Endothelial cell of umbilical vein (primary cell): ENCODE data around the gene RALGPS2. TPM values are rescaled to one million over a fixed set of nuclear protein-coding genes. Genes with fewer than 3 reads are reported as not detected.

ENCODE experiments used
- BruUV-seq: library from RNA; stranded (reverse); fragments of 400-500 nt; replicated peaks from 2 replicates; lab custom pipeline; 2021; lab: Mats Ljungman, UMichigan
- CTCF ChIA-PET: fragments of 300-600, 350-600 bp; sonication (Branson Sonifier 250); formaldehyde crosslinking; loops from one replicate; lab custom pipeline; 2021; ENCODE audit warnings: antibody characterized with exemption, inconsistent platforms; lab: Charles Lee
- POLR2A ChIA-PET: fragments of 300-600, 350-600 bp; sonication (Branson Sonifier 250); formaldehyde crosslinking; loops from one replicate; lab custom pipeline; 2021; ENCODE audit warnings: antibody characterized with exemption, inconsistent platforms; lab: Charles Lee
- DNase-seq: peaks from one replicate; pipeline ENCODE4 v3.0.0-alpha.2; 2011; ENCODE audit warnings: low read depth, low spot score
- FAIRE-seq: peaks from 2 replicates; lab custom pipeline; 2011; peaks lifted over from hg19 to GRCh38; lab: Jason Lieb, UNC
- H2AFZ ChIP-seq: 2 replicates; pipeline ENCODE4 v1.6.0; 2012; ENCODE audit warnings: low read depth, low read length, control low read depth, inconsistent platforms
- H3K27ac ChIP-seq: 2 replicates; pipeline ENCODE4 v1.5.1; 2011; ENCODE audit warnings: low read depth, mild to moderate bottlenecking, control low read depth, low read length, moderate library complexity; ENCODE audit not compliant: insufficient read depth
- H3K27me3 ChIP-seq, 2 experiments: 2 replicates each; pipeline versions ENCODE4 v1.6.0 to v1.6.1; 2011; ENCODE audit warnings: low read length in 2 of 2, mixed read lengths in 1 of 2; ENCODE audit not compliant: control insufficient read depth in 2 of 2, insufficient read depth in 2 of 2
- H3K36me3 ChIP-seq, 2 experiments: 2 replicates in 1 of 2; 3 replicates in 1 of 2; pipeline ENCODE4 v1.5.1; 2011; ENCODE audit warnings: low read length in 2 of 2, mild to moderate bottlenecking in 1 of 2, moderate library complexity in 1 of 2; ENCODE audit not compliant: control insufficient read depth in 2 of 2, insufficient read depth in 2 of 2; ENCODE audit errors: extremely low read depth in 1 of 2
- H3K4me1 ChIP-seq: 3 replicates; pipeline ENCODE4 v1.5.1; 2011; ENCODE audit warnings: mild to moderate bottlenecking, low read length; ENCODE audit not compliant: control insufficient read depth, insufficient read depth; ENCODE audit errors: extremely low read depth
- H3K4me2 ChIP-seq: 2 replicates; pipeline ENCODE4 v1.6.1; 2011; ENCODE audit warnings: low read length, control low read depth, mixed read lengths; ENCODE audit not compliant: insufficient read depth
- H3K4me3 ChIP-seq, 3 experiments: fragments of 200-600 bp in 1 of 3; sonication (generic), shearing (Covaris generic) in 1 of 3; replicated peaks in 1 of 3; 2 replicates each; pipeline ENCODE4 v1.5.1; 2011 to 2016; ENCODE audit warnings: control low read depth in 3 of 3, low read length in 3 of 3, mild to moderate bottlenecking in 2 of 3, inconsistent platforms in 1 of 3, low read depth in 1 of 3, moderate library complexity in 1 of 3; ENCODE audit not compliant: insufficient read depth in 1 of 3
- H3K79me2 ChIP-seq: 2 replicates; pipeline ENCODE4 v1.6.0; 2012; ENCODE audit warnings: low read length, inconsistent platforms; ENCODE audit not compliant: control insufficient read depth, insufficient read depth
- H3K9ac ChIP-seq: replicated peaks from 2 replicates; pipeline ENCODE3; 2011; ENCODE audit warnings: low read length, control low read depth; ENCODE audit not compliant: insufficient read depth; ENCODE audit errors: extremely low read depth
- H3K9me1 ChIP-seq: replicated peaks from 3 replicates; pipeline ENCODE4 v1.6.0; 2011; ENCODE audit warnings: mild to moderate bottlenecking, low read length; ENCODE audit not compliant: control insufficient read depth, insufficient read depth; ENCODE audit errors: extremely low read depth
- H3K9me3 ChIP-seq: replicated peaks from 2 replicates; pipeline ENCODE4 v1.5.1; 2012; ENCODE audit warnings: low read length, inconsistent platforms; ENCODE audit not compliant: control insufficient read depth, insufficient read depth
- H4K20me1 ChIP-seq: replicated peaks from 2 replicates; pipeline ENCODE3; 2011; ENCODE audit warnings: mild to moderate bottlenecking, low read length; ENCODE audit not compliant: control insufficient read depth, insufficient read depth; ENCODE audit errors: extremely low read depth
- EZH2 ChIP-seq: IDR thresholded peaks from 2 replicates; pipeline ENCODE4 v1.6.1; 2012; ENCODE audit warnings: borderline replicate concordance, low read depth, mild to moderate bottlenecking, moderate library complexity, low read length, inconsistent platforms; ENCODE audit not compliant: severe bottlenecking
- FOS ChIP-seq: IDR thresholded peaks from 2 replicates; pipeline ENCODE4 v1.6.1; 2011; ENCODE audit warnings: mild to moderate bottlenecking, low read length, moderate library complexity, borderline replicate concordance; ENCODE audit not compliant: insufficient read depth
- JUN ChIP-seq: IDR thresholded peaks from 2 replicates; pipeline ENCODE4 v1.6.1; 2011; ENCODE audit warnings: borderline replicate concordance, low read depth; ENCODE audit not compliant: insufficient read length, insufficient read depth
- POLR2A ChIP-seq: IDR thresholded peaks from 2 replicates; pipeline ENCODE4 v1.6.1; 2012; ENCODE audit warnings: low read depth, mild to moderate bottlenecking, control low read depth, low read length
- dilution Hi-C: fragments of 300-500 bp; cut with MboI; formaldehyde crosslinking; loops from one replicate; pipeline ENCODE4 v1.15.0; 2019; ENCODE audit warnings: low sequenced_read_pairs; ENCODE audit not compliant: extremely low pct_ligation_motif_present
- intact Hi-C: fragments of 100-400 bp; cut with micrococcal nuclease; formaldehyde crosslinking; loops from one replicate; pipeline ENCODE4 v1.10.0; 2022
- polyA plus RNA-seq, 4 experiments: library from polyadenylated mRNA; depleted of rRNA in 3 of 4; stranded (reverse) in 3 of 4; unstranded in 1 of 4; fragments of >200 nt; gene quantifications; 2 replicates each; pipeline versions ENCODE4 v1.2.1 to v1.2.3, GENCODE V29; 2011 to 2012; ENCODE audit warnings: missing spikeins in 1 of 4
- total RNA-seq: library from RNA; stranded (reverse); gene quantifications from 2 replicates; pipeline ENCODE4 v1.2.3, GENCODE V29; 2021
- TF ChIP-seq, protein P1 (sequence below), 2 donors: IDR thresholded peaks; 1 replicate in 1 of 2; 2 replicates in 1 of 2; pipeline ENCODE4 v1.5.1; 2011; ENCODE audit warnings: low read length in 2 of 2, mild to moderate bottlenecking in 2 of 2, moderate library complexity in 2 of 2, control low read depth in 1 of 2, inconsistent platforms in 1 of 2, low read depth in 1 of 2; ENCODE audit not compliant: insufficient read depth in 1 of 2; ENCODE audit errors: extremely low read depth in 1 of 2
- TF ChIP-seq, protein P2 (sequence below): IDR thresholded peaks from 2 replicates; pipeline ENCODE4 v1.6.1; 2011; ENCODE audit not compliant: insufficient read depth, insufficient read length

Gene RALGPS2
- total and polyA plus RNA-seq, 2 donors (not counting 3 experiments of a cell fraction or from before 2014, with no cell fraction given), result 4.6 to 27.7 TPM

DNA sequence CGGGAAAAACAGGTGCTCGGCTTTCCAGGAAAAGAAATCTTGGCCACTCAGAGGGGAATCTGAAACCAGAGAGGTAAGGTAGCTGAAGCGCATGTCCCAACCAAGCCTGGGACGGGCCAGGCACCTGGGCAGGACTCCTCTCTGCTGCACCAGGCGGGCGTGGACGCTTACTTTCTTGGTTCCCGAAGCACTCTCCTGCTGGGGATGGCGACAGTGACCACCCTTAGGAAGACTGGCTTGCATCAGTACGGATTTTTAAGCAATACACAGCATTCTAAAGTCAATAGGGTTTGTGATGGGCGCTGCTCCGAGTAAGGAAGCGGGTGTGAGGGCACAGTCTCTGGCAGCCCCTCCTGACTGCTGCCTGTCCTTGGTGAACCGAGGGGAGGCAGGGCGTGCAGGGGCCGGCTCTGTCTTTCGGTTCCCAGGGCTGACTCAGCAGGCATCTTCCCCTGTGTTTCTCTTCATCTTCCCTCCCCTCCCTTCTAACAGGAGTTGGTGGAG, 220.8 kb downstream of the RALGPS2 start:
- Histone ChIP-seq H3K27ac (no peak overlapping the region), H2AFZ (no peak overlapping the region), H3K9me1 (no peaks in the 10 kb centered on the region), H3K4me2 (no peak overlapping the region), H3K9me3 (no peaks in the 10 kb centered on the region), H3K9ac (no peak overlapping the region), H3K4me1 (no peaks in the 10 kb centered on the region), H3K4me3 (no peak overlapping the region), H3K27me3 (peaks cover 3 to 5% of the 10 kb centered on the region in 2 experiments), H3K79me2 (no peaks in the 10 kb centered on the region), H3K36me3 (no peaks in the 10 kb centered on the region), H4K20me1 (no peaks in the 10 kb centered on the region)
- intact Hi-C loops (no loop called here), dilution Hi-C loops (no loop called here)
- BruUV-seq, result no TSS peak
- ChIA-PET POLR2A (no interaction called here), CTCF (no interaction called here)
- DNase-seq (no peak), FAIRE-seq (no peak)
- TF ChIP-seq FOS (no peak), EZH2 (no peak), JUN (no peak), POLR2A (no peak)
- TF ChIP-seq, protein P1, sequence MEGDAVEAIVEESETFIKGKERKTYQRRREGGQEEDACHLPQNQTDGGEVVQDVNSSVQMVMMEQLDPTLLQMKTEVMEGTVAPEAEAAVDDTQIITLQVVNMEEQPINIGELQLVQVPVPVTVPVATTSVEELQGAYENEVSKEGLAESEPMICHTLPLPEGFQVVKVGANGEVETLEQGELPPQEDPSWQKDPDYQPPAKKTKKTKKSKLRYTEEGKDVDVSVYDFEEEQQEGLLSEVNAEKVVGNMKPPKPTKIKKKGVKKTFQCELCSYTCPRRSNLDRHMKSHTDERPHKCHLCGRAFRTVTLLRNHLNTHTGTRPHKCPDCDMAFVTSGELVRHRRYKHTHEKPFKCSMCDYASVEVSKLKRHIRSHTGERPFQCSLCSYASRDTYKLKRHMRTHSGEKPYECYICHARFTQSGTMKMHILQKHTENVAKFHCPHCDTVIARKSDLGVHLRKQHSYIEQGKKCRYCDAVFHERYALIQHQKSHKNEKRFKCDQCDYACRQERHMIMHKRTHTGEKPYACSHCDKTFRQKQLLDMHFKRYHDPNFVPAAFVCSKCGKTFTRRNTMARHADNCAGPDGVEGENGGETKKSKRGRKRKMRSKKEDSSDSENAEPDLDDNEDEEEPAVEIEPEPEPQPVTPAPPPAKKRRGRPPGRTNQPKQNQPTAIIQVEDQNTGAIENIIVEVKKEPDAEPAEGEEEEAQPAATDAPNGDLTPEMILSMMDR (IDR thresholded peaks at IDR 0.05; ENCODE audit: extremely low read depth in 1 of 2, insufficient read depth in 1 of 2, low read depth in 1 of 2, low read length in 2 of 2), result no peak
- TF ChIP-seq, protein P2, sequence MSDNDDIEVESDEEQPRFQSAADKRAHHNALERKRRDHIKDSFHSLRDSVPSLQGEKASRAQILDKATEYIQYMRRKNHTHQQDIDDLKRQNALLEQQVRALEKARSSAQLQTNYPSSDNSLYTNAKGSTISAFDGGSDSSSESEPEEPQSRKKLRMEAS, result no peak
